Upper lobe of left lung (tissue), 4 donors: ENCODE data around the gene SNX13.

Experiments used
- CTCF ChIP-seq, 6 experiments: fragments of 450-650 bp in 4 of 6; fragments of 200-600 bp in 2 of 6; sonication (generic) in 2 of 6; IDR thresholded peaks; one replicate each; pipeline ENCODE4 v1.5.1; 2016 to 2019; ENCODE audit warnings: antibody characterized with exemption in 6 of 6
- EP300 ChIP-seq, 4 donors: sonication (generic); formaldehyde crosslinking; IDR thresholded peaks; one replicate each; pipeline ENCODE4 v1.5.1; 2017; ENCODE audit warnings: antibody characterized with exemption in 4 of 4, control low read depth in 2 of 4
- POLR2A ChIP-seq, 4 donors: fragments of 450-650 bp; IDR thresholded peaks; one replicate each; pipeline ENCODE4 v1.5.1; 2016 to 2017; ENCODE audit warnings: antibody characterized with exemption in 4 of 4, mild to moderate bottlenecking in 2 of 4
- POLR2AphosphoS5 ChIP-seq, 2 donors: sonication (generic); formaldehyde crosslinking; IDR thresholded peaks; one replicate each; pipeline ENCODE4 v1.5.1; 2017; ENCODE audit warnings: antibody characterized with exemption in 2 of 2

- no peak for TF ChIP-seq POLR2AphosphoS5 (IDR thresholded peaks at IDR 0.05)
- TF ChIP-seq CTCF (IDR thresholded peaks at IDR 0.05) = no peak
- no peak for TF ChIP-seq POLR2A (IDR thresholded peaks at IDR 0.05)
- no peak for TF ChIP-seq EP300 (IDR thresholded peaks at IDR 0.05)
Observed at GRCh38 chr7:17774716-17775288, 165.5 kb downstream of the SNX13 start.
